Islet precursor cell (in vitro differentiated cells): ENCODE data around the gene PCDHA10.

Source experiments
- DNase-seq: peaks from one replicate; pipeline ENCODE4 v3.0.0-alpha.2; 2018

PCDHA10 gene

GRCh38 chr5:140883927-140884697 lies 28.4 kb downstream of the PCDHA10 start:
- no peak for DNase-seq

GRCh38 chr5:140916325-140916724 lies 60.6 kb downstream of the PCDHA10 start:
- DNase-seq: no peak
